ENCODE measurements around the gene ARHGEF4. TPM values are rescaled to one million over a fixed set of nuclear protein-coding genes. Genes with fewer than 3 reads are reported as not detected.
A peak's percentile ranks its signal among the peaks of the same experiment; 100 is the strongest.

Gene ARHGEF4
- total and polyA plus RNA-seq, 10 of the 15 experiments (the other 5 are each of a cell fraction or from before 2014, with no cell fraction given) = 0.02 to 0.24 (median 0.16) TPM; not detected in 6

- intact Hi-C loops (cut with micrococcal nuclease; ENCODE audit: unreplicated experiment) = no loop called here
- 0% methylated on average over 4 of the region's 4 CpGs for WGBS (ENCODE audit: insufficient coverage, insufficient replicate concordance, low lambda C conversion rate, missing lambda C conversion rate)
These were observed 45.1 kb upstream of the ARHGEF4 start for GRCh38 chr2:130791617-130791939.

GRCh38 chr2:130795431-130795830 is 41.3 kb upstream of the ARHGEF4 start:
- Histone ChIP-seq H3K27ac (ENCODE audit: control insufficient read depth, insufficient read depth) (no peak overlapping the region), H3K36me3 (ENCODE audit: control insufficient read depth in 2 of 2, insufficient read depth in 2 of 2, low read length in 1 of 2) (no peaks in the 10 kb centered on the region), H3K4me2 (ENCODE audit: control insufficient read depth, insufficient read depth) (no peak overlapping the region), H4K20me1 (ENCODE audit: control insufficient read depth, insufficient read depth) (no peaks in the 10 kb centered on the region), H3K27me3 (replicated peaks in 1 of 2; ENCODE audit: control insufficient read depth in 2 of 2, insufficient read depth in 2 of 2, low read length in 1 of 2) (no peaks in the 10 kb centered on the region), H2AFZ (ENCODE audit: control insufficient read depth, low read depth, low read length) (no peak overlapping the region), H3K9me3 (replicated peaks; ENCODE audit: control insufficient read depth, insufficient read depth, low read length) (no peaks in the 10 kb centered on the region), H3K4me3 (no peak overlapping the region), H3K4me1 (ENCODE audit: control insufficient read depth, insufficient read depth, low read length) (no peaks in the 10 kb centered on the region), H3K79me2 (ENCODE audit: control insufficient read depth, insufficient read depth, low read length) (no peaks in the 10 kb centered on the region), H3K9ac (ENCODE audit: control insufficient read depth, insufficient read depth, low read length) (no peak overlapping the region)
- DNase-seq (ENCODE audit: low read depth, low spot score) (no peak), ATAC-seq (no peak), FAIRE-seq (no peak)
- no TSS peak for BruUV-seq (replicated peaks)
- SMC1A ChIA-PET (ENCODE audit: uncharacterized antibody, unreplicated experiment) = interaction anchor here (4.8 kb wide), 1 partner anchor 79 kb away, joined by 41 read pairs; no protein-coding TSS in a partner anchor
- RAD21 ChIA-PET (ENCODE audit: unreplicated experiment) = interaction anchor here (1.1 to 5.2 kb wide), 3 partner anchors 78 to 169 kb away, joined by 4 to 60 read pairs (median 6); no protein-coding TSS in a partner anchor
- in situ Hi-C loops (cut with MboI) = no loop called here
- intact Hi-C loops (cut with micrococcal nuclease; ENCODE audit: unreplicated experiment) = no loop called here
- 15% methylated on average over 2 of the region's 2 CpGs for WGBS (ENCODE audit: insufficient coverage, insufficient replicate concordance, low lambda C conversion rate, missing lambda C conversion rate)
- POLR2A ChIA-PET = interaction anchor here (0.6 to 1.5 kb wide), 2 partner anchors 78 to 294 kb away, joined by 4 to 7 read pairs; no protein-coding TSS in a partner anchor
- CTCF ChIA-PET = interaction anchor here (0.8 to 12.4 kb wide), 5 partner anchors 9 to 297 kb away, joined by 3 to 265 read pairs (median 4); no protein-coding TSS in a partner anchor
- TF ChIP-seq NRF1 (conservative IDR thresholded peaks at IDR 0.05; ENCODE audit: low read depth, low read length) (no peak), ZBTB4 (CRISPR knock-in tag; IDR thresholded peaks at IDR 0.05) (no peak), EP300 (IDR thresholded peaks at IDR 0.05; ENCODE audit: borderline replicate concordance in 1 of 2, control insufficient read depth in 1 of 2, low read depth in 2 of 2, low read length in 2 of 2) (no peak), SIX5 (IDR thresholded peaks at IDR 0.05; ENCODE audit: low read depth, low read length, severe bottlenecking) (no peak), NR2C1 (IDR thresholded peaks at IDR 0.05) (no peak), CEBPZ (IDR thresholded peaks at IDR 0.05; ENCODE audit: low read depth, low read length) (no peak), KDM1A (IDR thresholded peaks at IDR 0.05; ENCODE audit: borderline replicate concordance) (no peak), TAF1 (IDR thresholded peaks at IDR 0.05; ENCODE audit: borderline replicate concordance, low read depth, low read length) (no peak)

More at GRCh38 chr2:130791617-130791939, 45.1 kb upstream of the ARHGEF4 start:
- CTCF ChIA-PET = no interaction called here
- TF ChIP-seq BHLHE40 (IDR thresholded peaks at IDR 0.05; ENCODE audit: borderline replicate concordance in 1 of 2, low read depth in 2 of 2, low read length in 1 of 2) (peak in 1 of 2 experiments; percentile 31; a peak in 1 of 4 replicates), RAD51 (IDR thresholded peaks at IDR 0.05) (peak; percentile 78), NR2C1 (IDR thresholded peaks at IDR 0.05) (no peak), KLF5 (IDR thresholded peaks at IDR 0.05; ENCODE audit: partially characterized antibody) (no peak), HCFC1 (IDR thresholded peaks at IDR 0.05; ENCODE audit: low read length) (no peak), SRF (IDR thresholded peaks at IDR 0.05; ENCODE audit: low read depth in 2 of 2, low read length in 2 of 2) (no peak)
- RAD21 ChIA-PET (ENCODE audit: unreplicated experiment) = no interaction called here
- no peak overlapping the region for H3K27ac ChIP-seq (ENCODE audit: control insufficient read depth, insufficient read depth)
- no peaks in the 10 kb centered on the region for H3K79me2 ChIP-seq (ENCODE audit: control insufficient read depth, insufficient read depth, low read length)
- H4K20me1 ChIP-seq (ENCODE audit: control insufficient read depth, insufficient read depth) = no peaks in the 10 kb centered on the region
- in situ Hi-C loops (cut with MboI) = no loop called here
- POLR2A ChIA-PET = no interaction called here
- BruUV-seq (replicated peaks) = no TSS peak
- ATAC-seq (peak; percentile 45; the same call in 2 of the 3 replicates), FAIRE-seq (no peak), DNase-seq (ENCODE audit: low read depth, low spot score) (no peak)
- H3K36me3 ChIP-seq (ENCODE audit: control insufficient read depth in 2 of 2, insufficient read depth in 2 of 2, low read length in 1 of 2) = no peaks in the 10 kb centered on the region
- H3K9ac ChIP-seq (ENCODE audit: control insufficient read depth, insufficient read depth, low read length) = no peak overlapping the region
- SMC1A ChIA-PET (ENCODE audit: uncharacterized antibody, unreplicated experiment) = no interaction called here
- H3K4me2 ChIP-seq (ENCODE audit: control insufficient read depth, insufficient read depth) = no peak overlapping the region
- H2AFZ ChIP-seq (ENCODE audit: control insufficient read depth, low read depth, low read length) = no peak overlapping the region
- no peak overlapping the region for H3K4me3 ChIP-seq
- H3K9me3 ChIP-seq (replicated peaks; ENCODE audit: control insufficient read depth, insufficient read depth, low read length) = no peaks in the 10 kb centered on the region
- H3K27me3 ChIP-seq (replicated peaks in 1 of 2; ENCODE audit: control insufficient read depth in 2 of 2, insufficient read depth in 2 of 2, low read length in 1 of 2) = no peaks in the 10 kb centered on the region
- no peaks in the 10 kb centered on the region for H3K4me1 ChIP-seq (ENCODE audit: control insufficient read depth, insufficient read depth, low read length)
